ENCODE results near the gene CDK19. TPM values are rescaled to one million over a fixed set of nuclear protein-coding genes. Genes with fewer than 3 reads are reported as not detected.
A peak's percentile ranks its signal among the peaks of the same experiment; 100 is the strongest.
"Not testable (repeated sequence)": the region's sequence is repeated elsewhere in the genome, so short reads cannot be mapped to it uniquely, and the experiment has no call there.

Gene CDK19
- total RNA-seq, 1 donor from 2014 or later, result 11.0 TPM

DNA sequence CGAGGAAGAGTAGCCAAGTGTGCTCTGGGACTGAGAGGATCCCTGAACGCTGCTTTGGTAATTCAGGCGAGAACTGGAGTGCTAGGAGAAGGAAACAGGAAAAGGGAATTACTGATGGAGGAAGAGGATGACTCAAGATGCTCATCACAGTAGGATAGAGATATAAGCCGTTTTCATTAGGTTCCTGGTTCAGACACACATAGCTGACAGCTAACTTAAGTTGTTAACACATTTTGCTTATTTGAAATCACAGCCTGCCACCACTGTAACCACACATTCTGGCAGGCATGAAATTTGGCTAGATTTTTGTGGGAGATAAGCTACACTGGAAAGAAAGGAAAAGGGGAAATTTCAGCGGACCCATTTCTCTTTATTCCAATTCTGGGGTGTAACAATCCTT lies 200.7 kb downstream of the CDK19 start:
- intact Hi-C loops (cut with micrococcal nuclease), result no loop called here
- DNase-seq, result no peak
- no peak for ATAC-seq

DNA sequence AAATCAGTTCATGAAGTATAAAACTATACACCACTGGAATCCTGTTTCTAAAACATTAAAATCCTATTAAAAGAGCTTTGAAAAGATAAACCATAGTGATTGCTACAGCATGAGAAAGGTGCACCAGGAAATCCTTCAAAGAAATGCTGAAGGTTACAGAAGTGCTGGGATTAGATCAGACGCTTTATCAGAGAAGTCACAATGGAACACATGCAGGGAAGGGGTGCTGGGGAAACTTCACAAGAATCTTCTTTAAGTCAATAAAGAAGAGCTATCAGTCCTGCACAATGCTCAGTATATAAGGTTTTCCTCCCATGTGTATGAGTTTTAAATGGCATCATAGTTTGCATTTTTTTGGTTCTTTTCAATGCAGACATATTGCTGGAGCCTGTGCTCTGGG lies 201.2 kb downstream of the CDK19 start:
- intact Hi-C loops (cut with micrococcal nuclease), result no loop called here
- no peak for ATAC-seq

DNA sequence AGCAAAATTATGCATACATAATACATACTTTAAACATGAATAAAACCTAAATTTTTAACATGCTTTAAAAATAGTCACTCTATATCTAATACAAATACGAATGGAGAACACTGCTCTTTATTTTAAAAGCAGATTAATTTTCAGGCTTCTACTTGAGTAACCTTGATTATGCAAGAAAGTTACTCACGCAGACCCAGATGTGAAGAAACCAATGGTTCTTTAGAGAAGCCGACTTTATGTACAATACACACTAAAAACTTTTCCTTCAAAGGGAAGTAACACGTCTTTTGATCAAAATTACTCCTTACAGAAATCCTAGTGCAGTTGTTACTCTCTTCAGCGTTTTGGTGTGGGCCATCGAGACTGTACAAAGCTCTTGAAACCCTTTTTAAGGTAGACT lies 201.9 kb downstream of the CDK19 start:
- DNase-seq (no peak), ATAC-seq (no peak)
- intact Hi-C loops (cut with micrococcal nuclease), result no loop called here

More for the DNA sequence above, 201.2 kb downstream of the CDK19 start:
- no peak for DNase-seq

- DNase-seq (no peak), ATAC-seq (no peak)
- intact Hi-C loops (cut with micrococcal nuclease), result no loop called here
These were observed 203.0 kb downstream of the CDK19 start for GRCh38 chr6:110612298-110612697.

DNA sequence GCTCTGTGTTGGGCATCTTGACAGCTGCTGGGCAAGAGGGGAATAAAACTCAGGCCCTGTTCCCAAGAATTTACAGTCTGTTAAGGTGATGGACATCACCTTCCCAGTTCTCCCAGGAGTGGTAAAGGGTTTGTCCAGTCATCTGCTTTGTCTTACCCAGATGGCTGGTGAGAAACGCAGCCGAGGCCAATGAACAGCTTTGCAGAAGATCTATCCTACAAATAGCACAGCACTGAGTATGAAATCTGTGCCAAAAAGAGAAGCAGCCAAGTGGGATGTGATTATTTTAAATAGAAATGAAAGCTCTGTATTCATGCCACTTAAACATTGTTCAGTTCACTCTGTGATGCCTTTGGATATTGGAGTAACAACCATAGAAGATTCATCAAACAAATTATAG lies 206.2 kb downstream of the CDK19 start:
- ATAC-seq, result peak; percentile 92
- intact Hi-C loops (cut with micrococcal nuclease), result no loop called here
- no peak for DNase-seq

DNA sequence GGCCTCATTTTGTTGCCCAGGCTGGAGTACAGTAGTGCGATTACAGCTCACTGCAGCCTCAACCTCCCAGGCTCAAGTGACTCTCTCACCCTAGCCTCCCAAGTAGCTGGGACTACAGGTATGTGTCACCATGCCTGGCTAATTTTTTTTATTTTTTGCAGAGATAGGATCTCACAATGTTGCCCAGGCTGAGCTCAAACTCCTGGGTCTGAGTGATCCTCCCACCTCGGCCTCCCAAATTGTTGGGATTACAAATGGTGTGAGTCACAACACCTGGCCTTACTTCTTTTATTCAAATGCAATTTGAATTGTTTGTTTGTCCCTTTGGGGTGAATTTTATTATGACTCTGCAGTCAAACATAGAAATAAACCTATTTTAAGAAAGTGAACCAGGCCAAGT lies 207.1 kb downstream of the CDK19 start:
- ATAC-seq, result no peak
- intact Hi-C loops (cut with micrococcal nuclease), result no loop called here
- no peak for DNase-seq

DNA sequence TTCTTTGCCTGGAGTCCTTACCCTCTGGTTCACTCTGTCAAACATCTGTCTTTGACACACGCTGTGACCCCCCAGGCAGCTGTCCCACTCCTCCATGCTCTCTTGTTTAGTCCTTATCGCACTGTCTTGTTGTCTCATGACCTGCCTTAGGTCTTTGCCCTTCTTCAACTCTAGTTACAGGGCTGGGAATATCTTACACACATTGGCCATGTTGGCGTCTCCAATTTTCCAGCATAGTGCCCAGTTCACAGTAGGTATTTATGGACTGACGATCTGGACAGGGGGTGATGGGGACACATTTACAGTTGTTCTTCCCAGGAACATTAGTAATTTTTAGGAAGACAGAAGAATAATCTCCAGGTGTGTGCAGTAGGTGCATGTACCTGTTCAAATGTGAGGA lies 209.1 kb downstream of the CDK19 start:
- ATAC-seq (no peak), DNase-seq (no peak)
- intact Hi-C loops (cut with micrococcal nuclease), result no loop called here

GRCh38 chr6:110600640-110601039 lies 214.6 kb downstream of the CDK19 start:
- ATAC-seq; DNase-seq; intact Hi-C loops (cut with micrococcal nuclease): not testable (repeated sequence)

DNA sequence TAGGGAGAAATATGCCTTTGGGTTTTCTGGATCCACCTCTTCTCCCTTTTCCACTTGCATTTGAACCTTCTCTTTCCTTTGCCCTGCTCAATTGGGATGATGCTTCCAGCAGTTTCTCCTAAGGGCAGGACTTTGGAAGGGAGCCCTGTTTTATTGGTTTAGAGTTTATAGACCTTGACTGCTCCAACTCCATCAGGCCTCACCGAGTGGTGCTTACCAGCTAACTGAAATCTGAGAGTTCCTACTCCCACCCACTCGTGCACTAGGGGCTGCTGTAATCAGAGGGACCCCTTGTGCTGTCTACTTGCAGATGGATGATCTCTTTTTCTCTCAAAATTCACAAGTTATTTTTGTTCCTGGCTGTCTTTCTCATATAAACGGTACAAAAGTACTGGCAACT lies 217.5 kb downstream of the CDK19 start:
- DNase-seq, result no peak
- intact Hi-C loops (cut with micrococcal nuclease), result no loop called here
- no peak for ATAC-seq

DNA sequence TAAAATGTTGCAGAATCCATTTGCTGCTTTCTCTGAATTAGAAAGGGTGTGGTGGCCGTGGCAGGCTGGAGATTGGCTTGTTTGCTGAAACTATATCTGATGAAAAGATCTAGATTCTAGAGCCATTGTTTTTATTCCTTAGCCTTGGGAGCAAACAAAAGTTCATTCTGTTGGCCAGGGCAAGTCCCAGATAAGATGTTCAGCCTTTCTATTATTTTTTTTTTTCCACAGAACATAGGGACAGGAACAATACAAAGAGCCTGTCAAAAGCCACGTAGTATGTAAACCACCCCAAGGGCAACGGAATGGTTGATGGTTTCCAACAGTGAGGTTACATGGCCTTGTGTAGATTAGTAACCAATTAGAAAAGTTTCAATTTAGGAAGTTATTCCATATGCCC lies 218.9 kb downstream of the CDK19 start:
- ATAC-seq (peak; percentile 15), DNase-seq (no peak)
- intact Hi-C loops (cut with micrococcal nuclease), result no loop called here

GRCh38 chr6:110595112-110595511 lies 220.2 kb downstream of the CDK19 start:
- DNase-seq, result no peak
- intact Hi-C loops (cut with micrococcal nuclease), result no loop called here
- ATAC-seq, result no peak

DNA sequence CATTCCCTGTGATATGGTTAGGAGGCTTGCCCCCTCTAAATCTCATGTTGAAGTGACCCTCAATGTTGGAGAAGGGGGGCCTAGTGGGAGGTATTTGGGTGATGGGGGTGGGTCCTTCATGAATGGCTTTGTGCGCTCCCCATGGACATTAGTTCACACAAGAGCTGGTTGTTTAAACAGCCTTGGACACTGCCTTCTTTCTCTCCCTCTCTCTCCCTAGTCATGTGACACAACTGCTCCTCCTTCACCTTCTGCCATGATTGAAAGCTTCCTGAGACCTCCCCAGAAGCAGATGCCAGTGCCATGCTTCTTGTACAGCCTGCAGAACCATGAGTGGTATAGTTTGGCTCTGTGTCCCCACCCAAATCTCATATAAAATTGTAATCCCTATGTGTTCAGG lies 221.6 kb downstream of the CDK19 start:
- DNase-seq (no peak), ATAC-seq (no peak)
- intact Hi-C loops (cut with micrococcal nuclease), result no loop called here

- intact Hi-C loops (cut with micrococcal nuclease), result no loop called here
- DNase-seq, result no peak
- no peak for ATAC-seq
These were observed 222.5 kb downstream of the CDK19 start for GRCh38 chr6:110592765-110593164.

- no peak for DNase-seq
- intact Hi-C loops (cut with micrococcal nuclease), result no loop called here
These were observed 224.4 kb downstream of the CDK19 start for GRCh38 chr6:110590821-110591351.

GRCh38 chr6:110589865-110590513 lies 225.3 kb downstream of the CDK19 start:
- intact Hi-C loops (cut with micrococcal nuclease), result no loop called here
- DNase-seq (no peak), ATAC-seq (no peak)

More at GRCh38 chr6:110590821-110591351, 224.4 kb downstream of the CDK19 start:
- no peak for ATAC-seq

DNA sequence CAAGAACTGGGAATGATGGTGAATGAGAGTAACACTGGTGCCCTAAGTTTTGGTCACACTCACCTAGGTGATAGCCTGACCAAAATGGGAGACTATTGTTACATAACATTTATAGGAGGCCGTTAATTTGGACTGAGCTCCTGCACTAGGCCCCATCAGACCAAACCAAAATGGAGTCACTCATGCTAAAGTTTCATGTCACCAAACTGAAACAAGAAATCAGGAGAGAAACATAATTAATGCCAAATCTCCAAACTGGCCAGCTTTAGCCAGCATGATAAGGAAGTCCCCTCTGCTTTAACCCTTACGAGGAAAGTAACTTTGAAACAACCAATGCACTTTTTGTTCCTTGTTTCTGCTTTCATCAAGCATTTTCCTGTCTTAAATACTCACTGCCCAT lies 227.9 kb downstream of the CDK19 start:
- DNase-seq, result no peak
- ATAC-seq, result no peak
- intact Hi-C loops (cut with micrococcal nuclease), result no loop called here

DNA sequence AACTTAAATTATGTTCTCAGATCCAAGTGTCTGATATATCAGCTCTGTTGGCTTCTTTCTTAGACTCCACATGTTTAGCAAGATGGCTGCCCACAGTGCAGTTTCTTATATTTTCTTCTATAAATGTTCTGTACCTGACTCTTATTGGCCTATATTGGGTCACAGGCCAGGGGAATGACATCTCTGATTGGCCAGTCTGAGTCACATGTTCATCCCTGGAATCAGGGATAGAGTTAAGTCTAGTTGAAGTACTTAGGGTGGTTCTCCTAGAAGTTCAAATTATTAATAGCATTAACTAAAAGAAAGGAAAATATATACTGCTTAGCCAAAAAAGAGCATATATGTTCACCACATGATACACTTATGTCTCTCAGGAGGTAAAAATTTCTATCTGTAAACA lies 233.6 kb downstream of the CDK19 start:
- no peak for DNase-seq
- intact Hi-C loops (cut with micrococcal nuclease), result no loop called here
- ATAC-seq, result no peak

- intact Hi-C loops (cut with micrococcal nuclease); ATAC-seq; DNase-seq: not testable (repeated sequence)
These were observed 237.6 kb downstream of the CDK19 start for GRCh38 chr6:110577596-110578167.

DNA sequence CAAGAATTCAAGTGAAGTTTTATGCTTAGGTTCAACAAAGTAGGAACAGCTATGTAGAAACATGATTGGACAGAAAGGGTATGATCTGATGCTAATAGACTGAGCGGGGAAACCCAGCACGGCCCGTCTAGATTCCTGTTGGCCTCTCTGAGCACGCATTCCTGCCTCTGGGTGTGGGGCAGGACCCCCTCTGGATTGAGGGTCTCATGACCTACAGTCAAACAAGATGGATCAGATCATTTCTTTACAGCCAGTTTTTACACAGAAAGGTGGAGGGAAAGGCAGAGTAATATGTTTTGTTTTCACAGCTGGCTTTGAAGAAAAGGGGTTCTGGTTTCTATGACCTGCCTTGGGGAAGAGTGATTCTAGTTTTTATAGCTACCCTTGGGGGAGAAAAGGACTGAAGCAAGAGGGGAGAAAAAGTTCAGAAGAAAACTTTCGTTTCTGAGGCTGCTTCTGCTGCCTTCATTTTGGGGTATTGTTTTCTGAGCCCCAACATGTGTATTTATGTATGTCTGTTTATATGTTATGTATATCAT lies 239.3 kb downstream of the CDK19 start:
- DNase-seq (no peak), ATAC-seq (no peak)
- intact Hi-C loops (cut with micrococcal nuclease), result no loop called here

- intact Hi-C loops (cut with micrococcal nuclease), result no loop called here
- DNase-seq (no peak), ATAC-seq (no peak)
These were observed 240.5 kb downstream of the CDK19 start for GRCh38 chr6:110574817-110575216.

DNA sequence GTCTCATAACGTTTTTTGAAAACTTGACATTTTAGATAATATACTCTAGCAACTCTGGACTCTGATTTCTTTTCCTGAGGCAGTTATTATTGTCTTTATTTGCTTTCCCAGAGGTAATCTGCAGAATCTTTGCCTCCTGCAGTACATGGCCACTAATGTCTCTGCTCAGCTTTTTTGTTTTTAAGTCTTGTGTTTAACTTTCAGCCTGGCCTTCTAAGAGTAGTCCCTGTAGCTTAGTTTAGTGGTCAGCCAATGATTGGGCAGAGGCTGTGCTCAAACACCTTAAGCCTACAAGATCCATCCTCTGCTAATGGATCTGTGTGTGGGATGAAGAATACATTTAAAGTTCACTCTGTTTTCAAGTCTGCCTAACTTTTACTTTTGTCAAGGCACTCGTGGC lies 241.7 kb downstream of the CDK19 start:
- intact Hi-C loops (cut with micrococcal nuclease), result no loop called here
- DNase-seq, result no peak
- no peak for ATAC-seq
